HL-60 (cell line): ENCODE data around the gene GNG4.

Source experiments
- DNase-seq, 2 experiments: peaks; one replicate each; pipeline ENCODE4 v3.0.0-alpha.2; 2010 to 2020; ENCODE audit warnings: low read depth in 1 of 2, low spot score in 1 of 2
- H3K27ac ChIP-seq: fragments of 250-450 bp; sonication (Bioruptor Pico); replicated peaks from 2 replicates; pipeline ENCODE4 v1.5.1; 2020; ENCODE audit warnings: mild to moderate bottlenecking, moderate library complexity
- H3K27me3 ChIP-seq: fragments of 250-450 bp; sonication (Bioruptor Pico); 2 replicates; pipeline ENCODE4 v1.5.1; 2021; ENCODE audit warnings: mild to moderate bottlenecking, moderate library complexity; ENCODE audit not compliant: insufficient read depth, poor library complexity, severe bottlenecking
- H3K4me3 ChIP-seq: replicated peaks from 2 replicates; pipeline ENCODE4 v1.5.1; 2011; ENCODE audit warnings: mild to moderate bottlenecking, control low read depth, low read length; ENCODE audit not compliant: insufficient read depth
- GABPA ChIP-seq: IDR thresholded peaks from 2 replicates; pipeline ENCODE4 v1.6.1; 2012; ENCODE audit warnings: low read depth
- POLR2AphosphoS5 ChIP-seq: IDR thresholded peaks from 2 replicates; pipeline ENCODE4 v1.6.1; 2012; ENCODE audit warnings: low read depth
- SPI1 ChIP-seq: IDR thresholded peaks from 2 replicates; pipeline ENCODE4 v1.6.1; 2012; ENCODE audit warnings: low read depth, mild to moderate bottlenecking, borderline replicate concordance
- TF ChIP-seq, protein P1 (sequence below): IDR thresholded peaks from 2 replicates; pipeline ENCODE4 v1.6.1; 2012; ENCODE audit warnings: low read depth; ENCODE audit not compliant: insufficient replicate concordance
- TF ChIP-seq, protein P2 (sequence below): IDR thresholded peaks from one replicate; pipeline ENCODE4 v1.5.1; 2011; ENCODE audit warnings: low read length, control low read depth, inconsistent platforms; ENCODE audit not compliant: insufficient read depth

Gene GNG4

DNA sequence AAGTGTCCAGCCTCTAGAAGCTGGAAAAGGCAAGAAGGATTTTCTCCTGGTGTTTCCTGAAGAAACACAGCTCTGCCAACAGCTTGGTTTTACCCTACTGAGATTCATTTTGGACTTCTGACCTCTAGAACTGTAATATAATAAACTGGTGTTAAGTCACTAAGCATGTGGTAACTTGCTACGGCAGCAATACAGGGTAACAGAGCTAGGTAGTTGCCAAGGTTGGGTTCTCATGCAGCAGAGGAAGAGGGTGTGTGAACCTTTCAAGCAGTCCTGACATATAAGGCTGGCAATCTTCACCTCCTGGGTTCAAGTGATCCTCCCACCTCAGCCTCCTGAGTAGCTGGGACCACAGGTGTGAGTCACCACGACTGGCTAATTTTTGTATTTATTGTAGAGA, 36.0 kb downstream of the GNG4 start:
- TF ChIP-seq, protein P1, sequence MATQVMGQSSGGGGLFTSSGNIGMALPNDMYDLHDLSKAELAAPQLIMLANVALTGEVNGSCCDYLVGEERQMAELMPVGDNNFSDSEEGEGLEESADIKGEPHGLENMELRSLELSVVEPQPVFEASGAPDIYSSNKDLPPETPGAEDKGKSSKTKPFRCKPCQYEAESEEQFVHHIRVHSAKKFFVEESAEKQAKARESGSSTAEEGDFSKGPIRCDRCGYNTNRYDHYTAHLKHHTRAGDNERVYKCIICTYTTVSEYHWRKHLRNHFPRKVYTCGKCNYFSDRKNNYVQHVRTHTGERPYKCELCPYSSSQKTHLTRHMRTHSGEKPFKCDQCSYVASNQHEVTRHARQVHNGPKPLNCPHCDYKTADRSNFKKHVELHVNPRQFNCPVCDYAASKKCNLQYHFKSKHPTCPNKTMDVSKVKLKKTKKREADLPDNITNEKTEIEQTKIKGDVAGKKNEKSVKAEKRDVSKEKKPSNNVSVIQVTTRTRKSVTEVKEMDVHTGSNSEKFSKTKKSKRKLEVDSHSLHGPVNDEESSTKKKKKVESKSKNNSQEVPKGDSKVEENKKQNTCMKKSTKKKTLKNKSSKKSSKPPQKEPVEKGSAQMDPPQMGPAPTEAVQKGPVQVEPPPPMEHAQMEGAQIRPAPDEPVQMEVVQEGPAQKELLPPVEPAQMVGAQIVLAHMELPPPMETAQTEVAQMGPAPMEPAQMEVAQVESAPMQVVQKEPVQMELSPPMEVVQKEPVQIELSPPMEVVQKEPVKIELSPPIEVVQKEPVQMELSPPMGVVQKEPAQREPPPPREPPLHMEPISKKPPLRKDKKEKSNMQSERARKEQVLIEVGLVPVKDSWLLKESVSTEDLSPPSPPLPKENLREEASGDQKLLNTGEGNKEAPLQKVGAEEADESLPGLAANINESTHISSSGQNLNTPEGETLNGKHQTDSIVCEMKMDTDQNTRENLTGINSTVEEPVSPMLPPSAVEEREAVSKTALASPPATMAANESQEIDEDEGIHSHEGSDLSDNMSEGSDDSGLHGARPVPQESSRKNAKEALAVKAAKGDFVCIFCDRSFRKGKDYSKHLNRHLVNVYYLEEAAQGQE: no peak
- TF ChIP-seq POLR2AphosphoS5 (no peak), SPI1 (no peak), GABPA (no peak)
- TF ChIP-seq, protein P2, sequence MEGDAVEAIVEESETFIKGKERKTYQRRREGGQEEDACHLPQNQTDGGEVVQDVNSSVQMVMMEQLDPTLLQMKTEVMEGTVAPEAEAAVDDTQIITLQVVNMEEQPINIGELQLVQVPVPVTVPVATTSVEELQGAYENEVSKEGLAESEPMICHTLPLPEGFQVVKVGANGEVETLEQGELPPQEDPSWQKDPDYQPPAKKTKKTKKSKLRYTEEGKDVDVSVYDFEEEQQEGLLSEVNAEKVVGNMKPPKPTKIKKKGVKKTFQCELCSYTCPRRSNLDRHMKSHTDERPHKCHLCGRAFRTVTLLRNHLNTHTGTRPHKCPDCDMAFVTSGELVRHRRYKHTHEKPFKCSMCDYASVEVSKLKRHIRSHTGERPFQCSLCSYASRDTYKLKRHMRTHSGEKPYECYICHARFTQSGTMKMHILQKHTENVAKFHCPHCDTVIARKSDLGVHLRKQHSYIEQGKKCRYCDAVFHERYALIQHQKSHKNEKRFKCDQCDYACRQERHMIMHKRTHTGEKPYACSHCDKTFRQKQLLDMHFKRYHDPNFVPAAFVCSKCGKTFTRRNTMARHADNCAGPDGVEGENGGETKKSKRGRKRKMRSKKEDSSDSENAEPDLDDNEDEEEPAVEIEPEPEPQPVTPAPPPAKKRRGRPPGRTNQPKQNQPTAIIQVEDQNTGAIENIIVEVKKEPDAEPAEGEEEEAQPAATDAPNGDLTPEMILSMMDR: no peak
- no peak for DNase-seq
- Histone ChIP-seq H3K4me3 (no peak overlapping the region), H3K27ac (no peak overlapping the region), H3K27me3 (no peaks in the 10 kb centered on the region)

- no peak for DNase-seq
- TF ChIP-seq, protein P1: no peak
- TF ChIP-seq SPI1 (no peak), POLR2AphosphoS5 (no peak), GABPA (no peak)
- TF ChIP-seq, protein P2: no peak
- H3K27me3 ChIP-seq: no peaks in the 10 kb centered on the region
- no peak overlapping the region for H3K27ac ChIP-seq
- no peak overlapping the region for H3K4me3 ChIP-seq
Observed at GRCh38 chr1:235612761-235613160, 36.8 kb downstream of the GNG4 start.

DNA sequence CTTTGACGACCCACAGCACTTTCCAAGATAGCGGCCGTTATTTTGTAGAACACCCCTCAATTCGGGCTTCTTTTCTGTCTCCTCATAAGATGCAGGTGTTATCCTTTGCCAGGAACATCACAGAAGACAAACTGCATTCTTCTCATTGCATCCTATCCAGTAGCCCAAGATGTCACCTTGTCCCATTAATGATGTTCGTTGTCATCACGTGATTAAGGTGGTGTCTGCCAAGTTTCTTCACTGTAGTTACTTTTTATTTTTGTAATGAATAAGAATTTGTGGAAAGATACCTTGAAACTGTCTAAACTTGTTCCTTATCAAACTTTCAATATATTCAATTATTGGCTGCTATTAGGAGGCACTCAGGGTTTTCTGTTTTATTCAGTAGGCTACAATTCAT, 39.4 kb downstream of the GNG4 start:
- TF ChIP-seq, protein P2: no peak
- TF ChIP-seq GABPA (no peak), SPI1 (no peak), POLR2AphosphoS5 (no peak)
- TF ChIP-seq, protein P1: no peak
- DNase-seq: no peak
- no peak overlapping the region for H3K4me3 ChIP-seq
- H3K27ac ChIP-seq: no peak overlapping the region
- H3K27me3 ChIP-seq: no peaks in the 10 kb centered on the region
